GM13976 (cell line): ENCODE results near the gene SCUBE1.

ENCODE experiments used
- DNase-seq: peaks from one replicate; pipeline ENCODE4 v3.0.0; 2012; ENCODE audit warnings: low spot score
- in situ Hi-C: fragments of 300-500 bp; cut with MboI; formaldehyde crosslinking; loops from one replicate; pipeline ENCODE4 v1.12.0; 2022; ENCODE audit warnings: low sequenced_read_pairs, mixed read lengths, inconsistent platforms; ENCODE audit not compliant: unreplicated experiment
- TF ChIP-seq, protein P1 (sequence below): IDR thresholded peaks from 2 replicates; pipeline ENCODE4 v1.5.1; 2012; ENCODE audit warnings: borderline replicate concordance, mild to moderate bottlenecking; ENCODE audit not compliant: insufficient read depth; ENCODE audit errors: extremely low read depth, missing control alignments, control extremely low read depth

SCUBE1 gene

DNA sequence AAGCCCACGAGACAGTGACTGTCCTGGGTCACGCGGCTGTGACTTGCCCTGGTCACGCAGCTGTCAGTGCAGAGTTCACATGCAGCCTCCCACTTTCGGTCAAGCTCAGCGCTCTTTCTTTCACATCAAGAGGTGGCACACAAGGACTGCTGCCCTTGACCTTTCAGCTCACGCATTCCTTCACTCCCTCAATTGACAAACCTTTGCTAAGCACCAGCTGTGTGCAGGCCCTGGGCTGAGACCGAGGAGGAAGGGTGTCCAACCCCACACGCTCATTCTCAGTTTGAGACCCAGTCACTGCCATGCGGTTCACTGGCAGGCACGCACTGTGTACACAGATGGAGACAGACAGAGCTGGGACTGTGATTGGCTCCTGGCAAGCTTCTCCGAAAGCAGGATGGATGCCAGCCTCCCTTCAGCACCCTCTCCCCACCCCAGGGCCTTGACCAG lies 70.3 kb downstream of the SCUBE1 start:
- no peak for DNase-seq
- TF ChIP-seq, protein P1, sequence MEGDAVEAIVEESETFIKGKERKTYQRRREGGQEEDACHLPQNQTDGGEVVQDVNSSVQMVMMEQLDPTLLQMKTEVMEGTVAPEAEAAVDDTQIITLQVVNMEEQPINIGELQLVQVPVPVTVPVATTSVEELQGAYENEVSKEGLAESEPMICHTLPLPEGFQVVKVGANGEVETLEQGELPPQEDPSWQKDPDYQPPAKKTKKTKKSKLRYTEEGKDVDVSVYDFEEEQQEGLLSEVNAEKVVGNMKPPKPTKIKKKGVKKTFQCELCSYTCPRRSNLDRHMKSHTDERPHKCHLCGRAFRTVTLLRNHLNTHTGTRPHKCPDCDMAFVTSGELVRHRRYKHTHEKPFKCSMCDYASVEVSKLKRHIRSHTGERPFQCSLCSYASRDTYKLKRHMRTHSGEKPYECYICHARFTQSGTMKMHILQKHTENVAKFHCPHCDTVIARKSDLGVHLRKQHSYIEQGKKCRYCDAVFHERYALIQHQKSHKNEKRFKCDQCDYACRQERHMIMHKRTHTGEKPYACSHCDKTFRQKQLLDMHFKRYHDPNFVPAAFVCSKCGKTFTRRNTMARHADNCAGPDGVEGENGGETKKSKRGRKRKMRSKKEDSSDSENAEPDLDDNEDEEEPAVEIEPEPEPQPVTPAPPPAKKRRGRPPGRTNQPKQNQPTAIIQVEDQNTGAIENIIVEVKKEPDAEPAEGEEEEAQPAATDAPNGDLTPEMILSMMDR, result no peak
- in situ Hi-C loops, result loop anchor here (10.0 kb wide), 2 partner anchors 72 to 112 kb away; partner anchors contain the start of gene SCUBE1

DNA sequence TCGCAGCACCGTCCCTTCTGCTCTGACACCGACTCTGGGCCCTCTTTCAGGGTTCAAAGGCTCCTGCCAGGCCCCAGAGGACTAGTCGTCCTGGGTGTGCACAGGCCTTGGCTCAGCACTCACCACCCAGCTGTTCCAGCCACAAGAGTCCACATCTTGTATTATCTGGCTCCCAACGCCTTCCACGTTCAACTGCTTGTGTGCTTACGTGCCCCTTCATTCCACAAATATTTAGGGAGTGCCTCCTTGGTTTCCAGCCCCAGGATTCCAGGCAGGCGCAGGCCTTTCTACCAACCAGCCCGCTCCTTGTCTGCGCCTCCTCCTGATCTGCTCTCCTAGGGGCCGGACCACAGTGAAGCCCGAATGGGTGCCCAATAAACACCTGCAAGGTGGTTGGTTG lies 70.9 kb downstream of the SCUBE1 start:
- in situ Hi-C loops, result loop anchor here (10.0 kb wide), 2 partner anchors 72 to 112 kb away; partner anchors contain the start of gene SCUBE1
- no peak for DNase-seq

DNA sequence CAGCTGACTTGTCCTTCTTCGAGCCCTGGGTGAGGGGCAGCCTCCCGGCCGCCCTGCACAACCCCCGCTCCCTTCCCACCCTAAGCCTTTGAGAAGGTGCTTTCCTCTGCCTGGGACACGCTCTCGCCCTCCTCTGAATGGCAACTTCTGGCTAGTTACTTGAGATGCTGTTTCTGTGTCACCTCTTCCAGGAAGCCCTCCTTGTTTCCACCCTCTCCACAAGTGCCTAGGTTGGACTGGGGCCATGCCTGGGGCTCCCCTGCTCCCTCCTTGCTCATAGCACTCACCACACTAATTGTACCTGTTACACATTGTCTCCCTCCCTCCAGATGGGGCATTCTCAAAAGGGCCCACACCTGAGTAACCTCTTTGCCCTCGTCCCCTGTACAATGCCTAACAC lies 72.2 kb downstream of the SCUBE1 start:
- in situ Hi-C loops, result loop anchor here (10.0 kb wide), 2 partner anchors 74 to 114 kb away; partner anchors contain the start of gene SCUBE1
- DNase-seq, result no peak
- TF ChIP-seq, protein P1, result no peak

More for the DNA sequence above, 70.9 kb downstream of the SCUBE1 start:
- TF ChIP-seq, protein P1, result no peak

DNA sequence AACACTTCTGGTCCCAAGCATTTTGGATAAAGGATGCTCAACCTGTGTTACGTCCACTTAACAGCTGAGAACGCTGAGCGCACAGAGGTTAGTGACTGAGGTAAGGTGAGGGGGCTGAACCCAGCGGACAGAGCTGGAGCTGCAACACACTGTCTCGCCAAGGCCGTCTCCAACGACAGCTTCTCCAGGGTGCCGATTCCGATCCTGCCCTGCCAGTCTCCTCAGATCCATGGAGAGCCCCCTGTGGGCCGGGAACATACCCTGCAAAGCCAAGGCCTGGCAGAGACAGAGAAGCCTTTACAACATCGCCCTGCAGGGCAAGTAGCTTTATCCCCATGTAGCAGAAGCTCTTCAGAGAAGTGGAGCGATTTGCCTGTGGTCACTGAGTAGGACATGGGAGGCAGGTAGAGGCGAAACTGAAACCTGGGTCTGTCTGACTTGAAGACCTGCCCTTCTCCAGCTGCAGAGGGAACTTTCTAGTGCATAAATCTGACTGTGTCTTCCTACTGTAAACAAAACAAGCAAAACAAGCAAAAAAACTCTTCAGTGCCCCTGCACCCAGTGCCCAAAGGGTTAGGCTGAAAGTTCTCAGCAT lies 72.8 kb downstream of the SCUBE1 start:
- peak; percentile 59 for DNase-seq
- TF ChIP-seq, protein P1, result no peak
- in situ Hi-C loops, result loop anchor here (10.0 kb wide), 2 partner anchors 74 to 114 kb away; partner anchors contain the start of gene SCUBE1

DNA sequence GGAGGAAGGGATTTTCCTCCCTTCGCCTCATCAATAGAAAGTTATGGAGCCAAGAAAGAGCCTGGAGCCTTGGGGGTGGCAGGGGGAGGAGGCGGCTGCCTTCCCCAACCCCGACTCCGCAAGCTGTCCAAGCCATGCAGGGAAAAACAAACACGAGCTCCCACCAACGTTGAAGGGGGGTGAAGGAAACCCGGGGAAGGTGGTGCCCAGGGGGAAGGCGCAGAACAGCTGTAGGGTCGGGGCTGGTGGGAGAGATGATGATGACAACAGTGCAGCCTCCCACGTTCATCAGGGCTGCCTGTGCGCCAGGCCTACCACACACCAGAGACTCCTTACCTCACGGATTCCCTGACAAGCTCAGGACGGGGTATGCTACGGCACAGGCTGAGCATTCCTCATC lies 73.5 kb downstream of the SCUBE1 start:
- DNase-seq, result no peak
- in situ Hi-C loops, result loop anchor here (10.0 kb wide), 2 partner anchors 75 to 115 kb away; partner anchors contain the start of gene SCUBE1
- TF ChIP-seq, protein P1, result no peak

DNA sequence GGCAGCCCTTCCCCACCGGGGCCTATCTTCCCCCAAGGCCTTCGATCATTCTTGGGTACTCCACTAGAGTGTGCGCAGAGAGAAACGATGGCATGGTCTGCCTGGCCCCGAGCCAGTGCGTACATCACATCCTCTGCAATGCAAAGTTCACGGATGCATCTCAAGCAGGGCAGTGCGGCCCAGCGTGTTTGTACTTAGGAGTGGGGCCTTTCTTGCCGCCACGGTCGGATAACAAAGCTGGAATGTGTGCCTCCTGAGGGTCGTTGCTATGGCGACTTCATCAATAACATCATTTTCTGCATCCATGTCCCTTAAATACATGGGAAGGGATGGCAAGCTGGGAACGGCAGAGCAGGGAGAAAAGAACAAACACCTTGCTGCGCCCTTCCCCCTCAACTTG lies 73.9 kb downstream of the SCUBE1 start:
- in situ Hi-C loops, result no loop called here
- TF ChIP-seq, protein P1, result no peak
- no peak for DNase-seq
